ENCODE results near the gene ABTB2.

Gene ABTB2

GRCh38 chr11:34259087-34259486 is 98.7 kb downstream of the ABTB2 start:
- H3K27ac ChIP-seq, result no peak overlapping the region
- ChIA-PET POLR2A (ENCODE audit: low non-redundant PET) (no interaction called here), CTCF (interaction anchor here (0.5 kb wide), 1 partner anchor 57 kb away, joined by 3 read pairs; no protein-coding TSS in a partner anchor)
- no peak for TF ChIP-seq CTCF (conservative IDR thresholded peaks at IDR 0.05; ENCODE audit: low read depth)
- no peak for DNase-seq (ENCODE audit: low spot score)

GRCh38 chr11:34256626-34257025 is 101.2 kb downstream of the ABTB2 start:
- TF ChIP-seq CTCF (conservative IDR thresholded peaks at IDR 0.05; ENCODE audit: low read depth), result no peak
- no peak for DNase-seq (ENCODE audit: low spot score)
- CTCF ChIA-PET, result interaction anchor here (0.7 kb wide), 1 partner anchor 311 kb away, joined by 3 read pairs; no protein-coding TSS in a partner anchor
- POLR2A ChIA-PET (ENCODE audit: low non-redundant PET), result no interaction called here
- H3K27ac ChIP-seq, result no peak overlapping the region

- CTCF ChIA-PET, result interaction anchor here (0.7 kb wide), 1 partner anchor 312 kb away, joined by 3 read pairs; no protein-coding TSS in a partner anchor
Observed at GRCh38 chr11:34256150-34256549, 101.7 kb downstream of the ABTB2 start.

GRCh38 chr11:34255101-34255500 is 102.7 kb downstream of the ABTB2 start:
- CTCF ChIA-PET, result no interaction called here
- POLR2A ChIA-PET (ENCODE audit: low non-redundant PET), result no interaction called here
- DNase-seq (ENCODE audit: low spot score), result no peak

More at GRCh38 chr11:34256150-34256549, 101.7 kb downstream of the ABTB2 start:
- POLR2A ChIA-PET (ENCODE audit: low non-redundant PET), result no interaction called here
- DNase-seq (ENCODE audit: low spot score), result no peak
- no peak overlapping the region for H3K27ac ChIP-seq
- TF ChIP-seq CTCF (conservative IDR thresholded peaks at IDR 0.05; ENCODE audit: low read depth), result no peak

GRCh38 chr11:34254011-34254410 is 103.8 kb downstream of the ABTB2 start:
- no peak for DNase-seq (ENCODE audit: low spot score)
- H3K27ac ChIP-seq, result no peak overlapping the region
- no peak for TF ChIP-seq CTCF (conservative IDR thresholded peaks at IDR 0.05; ENCODE audit: low read depth)
- ChIA-PET POLR2A (ENCODE audit: low non-redundant PET) (interaction anchor here (0.6 to 0.7 kb wide), 2 partner anchors 21 kb away, joined by 3 to 4 read pairs; no protein-coding TSS in a partner anchor), CTCF (interaction anchor here (0.7 kb wide), 1 partner anchor 70 kb away, joined by 3 read pairs; no protein-coding TSS in a partner anchor)

More at GRCh38 chr11:34255101-34255500, 102.7 kb downstream of the ABTB2 start:
- no peak for TF ChIP-seq CTCF (conservative IDR thresholded peaks at IDR 0.05; ENCODE audit: low read depth)
- H3K27ac ChIP-seq, result no peak overlapping the region

GRCh38 chr11:34252651-34253050 is 105.2 kb downstream of the ABTB2 start:
- ChIA-PET POLR2A (ENCODE audit: low non-redundant PET) (interaction anchor here (1.7 kb wide), 1 partner anchor 104 kb away, joined by 4 read pairs; the partner anchor contains the start of gene ABTB2), CTCF (interaction anchor here (0.6 kb wide), 1 partner anchor 54 kb away, joined by 5 read pairs; no protein-coding TSS in a partner anchor)
- DNase-seq (ENCODE audit: low spot score), result no peak
- TF ChIP-seq CTCF (conservative IDR thresholded peaks at IDR 0.05; ENCODE audit: low read depth), result no peak
- peak overlapping the region; percentile 83 for H3K27ac ChIP-seq
